Bronchus fibroblast of lung (primary cell): ENCODE measurements around the gene ZNF280B. TPM values are rescaled to one million over a fixed set of nuclear protein-coding genes. Genes with fewer than 3 reads are reported as not detected.

Experiments used
- total RNA-seq: library from RNA; depleted of rRNA; stranded (reverse); fragments of >200 nt; gene quantifications from 2 replicates; pipeline ENCODE4 v1.2.3, GENCODE V29; 2015

The ZNF280B gene
- total RNA-seq = 0.67 and 1.2 TPM in 2 replicates

DNA sequence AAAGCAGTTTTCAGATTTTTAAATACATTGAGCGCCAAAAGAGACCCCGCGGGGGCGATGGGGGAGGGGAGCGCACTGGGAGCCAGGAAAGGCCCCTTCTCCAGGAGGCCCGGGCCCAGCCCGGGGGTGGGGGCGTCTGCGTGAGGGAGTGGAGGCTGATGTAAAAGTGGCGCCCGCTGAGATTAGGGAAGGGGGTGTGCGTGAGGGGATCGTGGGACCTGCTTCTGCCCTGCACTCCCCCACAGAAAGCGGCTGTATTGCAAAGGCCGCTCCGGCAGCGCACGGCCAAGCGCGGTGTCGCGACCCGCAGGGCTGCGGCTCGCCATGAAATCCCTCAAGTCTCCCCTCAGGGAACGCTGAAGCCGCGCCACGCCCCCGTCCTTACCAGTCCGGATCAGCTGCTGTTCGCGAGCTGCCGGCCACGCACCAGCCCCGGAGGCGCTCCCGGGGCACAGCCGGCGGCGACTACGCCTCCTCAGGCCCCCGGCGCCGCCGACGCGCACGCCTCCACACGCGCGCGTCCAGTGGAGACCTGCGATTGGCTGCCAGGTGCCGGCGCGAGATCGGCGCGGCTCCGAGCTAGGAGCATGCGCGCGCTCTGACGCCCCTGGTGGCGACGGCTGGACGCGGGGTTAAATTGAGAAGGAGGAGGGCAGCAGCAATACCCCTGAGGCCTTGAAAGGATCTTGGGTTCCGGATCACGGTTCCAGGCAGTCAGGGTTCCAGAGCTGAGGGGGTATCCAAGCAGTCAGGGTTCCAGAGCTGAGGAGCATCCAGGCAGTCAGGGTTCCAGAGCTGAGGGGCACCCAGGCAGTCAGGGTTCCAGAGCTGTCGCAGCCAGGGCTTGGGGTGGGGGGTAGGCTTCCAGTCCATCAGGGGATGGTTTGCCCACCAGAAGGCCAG is at the start of gene ZNF280B:
Gene ZNF280B (minus strand): TSS at position 469 of the 903 bp plus-strand sequence. CDS start 19,344 bp downstream, outside the sequence.

GRCh38 chr22:22520020-22520656 is 11.6 kb upstream of the ZNF280B start, which contains the start of gene ZNF280A:
Gene ZNF280A, minus strand, starts transcription at chr22:22520270. Its CDS starts 4,640 bp downstream, at chr22:22515630.

Other genes with a start within 250 kb of the ZNF280B start
- gene ZNF280A, start 11.5 kb upstream of the ZNF280B start, total RNA-seq = 0.17 TPM in 1 of 2 replicates, not detected in the other
- not detected in 2 replicates for gene PRAME, start 50.5 kb upstream of the ZNF280B start, total RNA-seq
- not detected in 2 replicates for gene GGTLC2, start 135.9 kb upstream of the ZNF280B start, total RNA-seq